UCSD-AML1 (cell line): ENCODE results near the gene GCH1.
"Not testable (repeated sequence)": the region's sequence is repeated elsewhere in the genome, so short reads cannot be mapped to it uniquely, and the experiment has no call there.

Experiments
- DNase-seq: peaks from one replicate; lab custom pipeline; 2025; ENCODE audit not compliant: unreplicated experiment; lab: John Stamatoyannopoulos, UW

Gene GCH1

DNA sequence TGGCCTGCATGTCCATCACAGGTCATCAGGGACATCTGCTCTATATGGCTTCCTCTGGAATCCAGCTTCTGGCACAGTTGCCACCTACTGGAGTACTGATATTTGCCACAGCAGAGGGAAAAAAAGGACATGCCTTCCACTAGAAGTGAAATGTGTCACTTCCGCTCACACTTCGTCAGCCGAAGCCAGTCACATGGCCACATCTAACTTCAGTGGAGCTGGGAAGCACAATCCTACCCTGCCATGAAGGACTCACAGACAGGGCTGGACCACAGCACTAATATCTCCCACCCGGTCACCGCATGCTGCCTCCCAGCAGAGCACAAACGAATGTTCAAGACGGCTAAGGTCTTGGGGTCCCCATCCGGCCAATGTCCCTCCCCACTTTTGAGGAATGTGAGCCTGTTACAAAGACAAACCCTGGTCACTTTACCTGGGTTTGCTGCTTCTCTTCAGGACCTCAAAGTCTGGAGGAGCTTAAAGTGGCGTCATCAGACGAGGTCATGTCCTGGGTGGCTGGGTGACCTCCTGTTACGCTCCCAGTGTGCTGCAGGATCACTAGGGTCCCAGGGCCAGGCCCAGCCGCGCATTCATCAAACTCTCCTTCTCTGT lies 98.6 kb downstream of the GCH1 start:
- DNase-seq = no peak

DNA sequence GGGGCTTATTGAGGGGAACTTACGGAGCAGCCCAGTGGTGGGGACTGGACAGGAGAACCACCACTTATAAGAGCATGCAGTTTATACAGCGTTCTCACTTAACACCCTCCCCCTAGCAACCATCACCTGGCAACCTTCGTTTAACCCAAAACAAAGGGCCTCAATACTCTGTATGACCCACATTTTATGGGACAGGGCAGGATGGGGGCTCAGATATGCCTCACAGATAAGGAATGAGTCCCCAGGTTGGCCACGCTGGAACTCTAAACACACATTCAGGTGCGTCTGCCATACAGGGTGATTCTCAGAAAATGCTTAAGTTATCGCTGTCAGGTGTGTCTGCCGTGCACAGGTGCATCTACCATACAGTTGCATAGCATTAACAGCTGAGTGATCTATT lies 99.2 kb downstream of the GCH1 start:
- no peak for DNase-seq

DNA sequence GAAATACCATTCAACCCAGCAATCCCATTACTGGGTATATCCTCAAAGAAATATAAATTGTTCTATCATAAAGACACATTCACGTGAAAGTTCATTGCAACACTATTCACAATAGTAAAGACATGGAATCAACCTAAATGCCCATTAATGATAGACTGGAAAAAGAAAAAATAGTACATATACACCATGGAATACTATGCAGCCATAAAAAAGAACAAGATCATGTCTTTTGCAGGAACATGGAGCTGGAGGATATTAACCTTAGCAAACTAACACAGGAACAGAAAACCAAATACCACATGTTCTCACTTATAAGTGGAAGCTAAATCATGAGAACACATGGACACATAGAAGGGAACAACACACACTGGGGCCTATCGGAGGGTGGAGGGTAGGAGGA lies 101.1 kb downstream of the GCH1 start:
- not testable (repeated sequence) for DNase-seq

DNA sequence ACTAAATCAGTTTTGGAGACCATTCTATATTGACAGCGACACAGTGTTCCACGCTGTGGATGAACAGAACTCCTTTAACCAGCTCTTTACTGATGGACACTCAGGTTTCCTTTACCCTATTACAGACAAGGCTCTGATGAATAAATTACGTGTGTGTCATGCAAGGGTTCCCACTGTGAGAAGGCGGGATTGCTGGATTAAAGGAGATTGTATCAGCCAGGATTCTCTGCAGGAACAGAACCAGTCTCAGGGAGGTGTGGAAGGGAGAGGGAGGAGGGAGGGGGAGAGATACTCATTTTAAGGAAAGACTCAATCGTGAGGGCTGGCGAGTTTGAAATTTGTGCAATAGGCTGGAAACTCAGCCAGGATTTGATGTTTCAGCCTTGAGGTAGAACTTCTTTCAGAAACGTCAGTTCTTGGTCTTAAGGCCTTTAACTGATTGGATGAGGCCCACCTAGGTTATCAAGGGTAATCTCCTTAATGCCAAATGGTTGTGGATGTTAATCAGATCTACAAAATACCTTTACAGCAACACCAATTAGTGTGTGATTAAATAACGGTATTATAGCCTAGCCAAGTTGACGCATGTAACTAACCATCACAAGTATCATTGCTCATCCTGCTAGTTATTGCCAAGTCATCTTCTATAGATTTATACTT lies 104.0 kb downstream of the GCH1 start:
- no peak for DNase-seq

DNA sequence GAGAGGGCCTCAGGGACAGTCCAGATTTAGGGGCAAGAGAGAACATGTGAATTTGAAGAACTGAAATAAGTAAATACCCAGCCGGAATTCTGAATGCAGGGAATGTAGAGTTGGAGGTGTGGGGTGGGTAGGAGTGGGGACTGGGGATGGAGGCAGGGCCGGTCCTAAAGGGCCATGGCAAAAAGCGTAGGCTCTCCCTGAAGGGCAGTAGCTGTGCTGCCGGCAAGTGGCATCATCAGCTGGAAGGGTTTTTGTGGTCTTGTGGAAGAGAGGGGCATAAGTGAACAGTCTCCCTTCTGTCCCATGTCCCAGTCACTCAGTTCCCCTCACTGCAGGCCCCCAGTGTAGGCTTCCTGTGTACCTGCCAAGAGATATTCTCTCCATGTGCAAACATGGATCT lies 104.6 kb downstream of the GCH1 start:
- no peak for DNase-seq

DNA sequence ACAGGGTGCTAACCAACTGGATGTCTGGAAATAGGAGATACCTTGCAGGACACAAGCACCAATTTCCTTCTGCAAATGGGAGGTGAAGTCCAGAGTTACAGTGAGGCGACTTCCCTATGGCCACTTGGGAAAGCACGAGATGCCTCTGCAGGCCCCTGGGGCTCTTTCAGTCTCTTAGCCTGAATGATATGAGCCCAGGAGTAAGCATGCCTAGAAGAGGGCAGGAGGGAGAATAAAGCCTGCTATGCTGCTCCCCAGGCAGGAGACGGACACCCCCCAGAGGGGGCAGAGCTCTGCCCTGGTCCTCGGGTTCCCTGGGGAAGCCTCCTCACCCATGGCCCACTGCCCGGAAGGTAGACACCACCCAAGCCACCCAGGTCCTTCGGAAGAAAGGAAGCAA lies 105.1 kb downstream of the GCH1 start:
- DNase-seq = no peak

DNA sequence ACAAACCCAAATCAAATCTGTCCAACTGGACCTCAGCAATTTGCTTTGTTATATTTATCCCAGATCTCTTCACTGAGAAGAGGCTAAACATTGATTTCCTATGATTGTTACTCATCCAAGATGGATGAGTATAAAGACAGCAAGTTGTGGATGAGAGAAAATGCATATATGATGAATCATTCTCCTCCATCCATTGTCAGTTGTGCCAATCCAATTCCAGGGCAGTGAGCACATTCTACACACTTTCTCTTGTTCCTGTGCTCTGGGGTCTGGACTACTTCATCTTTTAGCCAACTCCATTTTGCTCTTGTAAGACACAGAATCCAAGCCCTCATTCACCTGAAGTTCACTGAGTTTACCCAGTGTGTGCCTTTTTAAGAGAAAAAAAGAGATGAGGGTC lies 105.7 kb downstream of the GCH1 start:
- DNase-seq = no peak

DNA sequence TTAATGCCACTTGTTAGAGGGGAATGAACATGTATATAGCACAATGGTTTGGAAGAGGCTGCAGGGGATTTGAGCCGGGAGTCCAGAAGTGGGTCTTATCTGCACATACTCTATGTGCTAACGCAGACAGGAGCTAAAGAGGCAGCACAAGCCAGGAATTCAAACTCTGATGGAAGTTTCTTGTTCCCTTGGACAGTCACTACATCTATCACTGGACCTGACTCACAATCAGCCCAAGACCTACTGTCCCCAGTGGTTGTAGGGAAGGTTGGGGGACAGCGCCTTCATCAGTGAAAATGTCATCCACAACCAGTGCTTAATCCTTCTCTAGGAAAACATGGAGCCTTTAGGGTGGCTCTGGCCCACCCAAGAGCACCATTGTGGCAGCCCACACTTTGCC lies 107.8 kb downstream of the GCH1 start:
- DNase-seq = no peak

DNA sequence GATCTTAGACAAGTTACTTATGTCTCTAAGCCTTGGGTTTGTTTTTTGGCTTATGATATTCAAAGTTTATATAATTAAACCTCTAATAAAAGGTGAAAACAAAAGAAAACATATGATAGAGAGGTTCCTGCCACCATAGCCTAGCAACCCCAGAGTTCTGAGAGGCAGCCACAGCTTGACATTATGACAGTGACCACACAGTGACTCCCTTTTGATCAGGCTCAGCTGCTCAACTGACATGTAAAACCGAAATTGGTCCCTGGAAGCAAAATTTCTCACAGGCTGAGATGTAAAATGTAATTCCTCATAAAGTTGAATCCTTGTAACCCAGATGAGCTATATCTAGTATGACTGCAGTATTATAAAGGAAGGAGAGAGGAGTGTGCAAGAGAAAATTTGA lies 108.5 kb downstream of the GCH1 start:
- DNase-seq = no peak

DNA sequence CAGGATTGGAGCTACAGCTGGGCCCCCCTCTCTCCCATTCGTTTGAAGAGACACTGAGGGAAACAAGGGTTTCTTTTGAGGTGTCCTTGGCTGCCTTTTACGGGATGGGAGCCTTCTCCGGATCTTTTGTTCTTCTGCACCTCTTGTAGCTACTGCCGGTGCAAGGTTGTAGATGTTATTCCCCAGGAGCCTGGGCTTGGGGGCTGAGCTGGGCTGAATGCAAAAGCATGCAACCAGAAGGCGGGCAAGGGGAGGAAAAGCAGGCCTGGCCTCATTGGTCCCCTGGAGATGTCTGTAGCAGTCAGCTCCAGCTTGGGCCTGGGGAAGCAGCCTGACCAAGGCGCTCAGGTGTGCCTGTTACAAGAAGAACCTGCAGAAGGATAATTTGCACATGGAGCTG lies 110.3 kb downstream of the GCH1 start:
- no peak for DNase-seq
